ENCODE results near the gene NUP88.

NUP88 gene

DNA sequence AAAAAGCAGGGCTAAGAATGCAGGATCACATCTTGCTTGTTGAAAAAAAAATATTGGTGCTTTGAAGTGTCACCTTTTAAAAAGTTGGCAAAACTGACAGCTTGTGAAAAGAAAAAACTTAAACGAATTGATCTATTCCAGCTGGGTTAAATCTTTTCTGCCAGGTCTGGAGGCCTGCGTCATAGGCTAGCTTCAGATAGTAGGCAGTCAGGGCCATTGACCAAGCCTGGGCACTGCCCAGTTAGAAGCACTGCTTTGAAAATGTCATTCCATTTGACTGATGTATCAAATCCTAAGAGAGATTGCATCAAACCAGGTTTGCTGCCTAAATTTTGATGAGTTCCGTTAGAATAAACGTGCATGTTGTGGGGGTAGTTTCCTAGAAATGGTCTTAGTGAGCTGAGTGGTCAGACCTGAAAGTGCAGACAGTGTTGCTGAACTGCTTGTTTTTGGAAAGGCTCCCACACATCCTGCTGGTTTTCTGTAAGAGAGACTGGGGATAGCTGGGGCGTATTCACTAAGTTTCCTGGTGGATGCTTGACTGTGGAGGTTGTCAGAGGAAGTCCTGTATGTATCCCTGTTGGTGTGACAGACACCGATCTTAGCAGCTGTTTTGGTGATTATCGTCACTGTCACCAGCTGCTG lies 38.8 kb downstream of the NUP88 start:
- TF ChIP-seq, protein P1, sequence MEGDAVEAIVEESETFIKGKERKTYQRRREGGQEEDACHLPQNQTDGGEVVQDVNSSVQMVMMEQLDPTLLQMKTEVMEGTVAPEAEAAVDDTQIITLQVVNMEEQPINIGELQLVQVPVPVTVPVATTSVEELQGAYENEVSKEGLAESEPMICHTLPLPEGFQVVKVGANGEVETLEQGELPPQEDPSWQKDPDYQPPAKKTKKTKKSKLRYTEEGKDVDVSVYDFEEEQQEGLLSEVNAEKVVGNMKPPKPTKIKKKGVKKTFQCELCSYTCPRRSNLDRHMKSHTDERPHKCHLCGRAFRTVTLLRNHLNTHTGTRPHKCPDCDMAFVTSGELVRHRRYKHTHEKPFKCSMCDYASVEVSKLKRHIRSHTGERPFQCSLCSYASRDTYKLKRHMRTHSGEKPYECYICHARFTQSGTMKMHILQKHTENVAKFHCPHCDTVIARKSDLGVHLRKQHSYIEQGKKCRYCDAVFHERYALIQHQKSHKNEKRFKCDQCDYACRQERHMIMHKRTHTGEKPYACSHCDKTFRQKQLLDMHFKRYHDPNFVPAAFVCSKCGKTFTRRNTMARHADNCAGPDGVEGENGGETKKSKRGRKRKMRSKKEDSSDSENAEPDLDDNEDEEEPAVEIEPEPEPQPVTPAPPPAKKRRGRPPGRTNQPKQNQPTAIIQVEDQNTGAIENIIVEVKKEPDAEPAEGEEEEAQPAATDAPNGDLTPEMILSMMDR (IDR thresholded peaks at IDR 0.05), result no peak

- TF ChIP-seq, protein P1 (IDR thresholded peaks at IDR 0.05), result no peak
Measured at GRCh38 chr17:5379351-5380107, 39.9 kb downstream of the NUP88 start.

DNA sequence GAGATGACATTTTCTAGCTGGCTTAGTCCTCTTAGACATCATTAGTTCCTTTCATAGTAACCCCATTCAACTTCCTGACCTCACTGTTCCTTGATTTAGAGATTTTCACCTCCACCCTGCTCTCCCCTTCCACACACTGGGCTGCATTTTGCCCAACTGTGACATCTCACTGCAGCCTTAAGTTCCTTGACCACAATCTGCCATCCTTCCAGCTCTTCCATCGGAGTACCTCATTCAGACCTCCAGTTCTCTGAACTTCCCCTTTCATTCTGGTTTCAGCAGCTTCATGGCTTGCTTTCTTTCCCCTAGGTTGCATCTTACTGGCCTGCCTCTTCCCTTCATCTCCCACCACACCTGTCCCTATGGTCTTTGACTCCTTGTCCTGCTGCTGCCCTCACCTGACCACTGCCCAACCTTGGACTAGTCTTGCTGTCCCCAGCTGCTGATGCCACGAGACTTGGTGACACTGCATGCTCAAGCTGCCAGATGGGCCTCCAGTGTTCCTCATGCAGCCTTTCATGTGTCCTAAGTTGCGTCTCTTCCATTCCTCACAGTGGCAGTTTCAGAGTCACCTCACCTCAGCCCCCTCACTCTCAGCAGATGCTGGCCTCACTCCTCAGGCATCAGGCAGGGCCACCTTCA lies 40.8 kb downstream of the NUP88 start:
- TF ChIP-seq, protein P1 (IDR thresholded peaks at IDR 0.05), result no peak

DNA sequence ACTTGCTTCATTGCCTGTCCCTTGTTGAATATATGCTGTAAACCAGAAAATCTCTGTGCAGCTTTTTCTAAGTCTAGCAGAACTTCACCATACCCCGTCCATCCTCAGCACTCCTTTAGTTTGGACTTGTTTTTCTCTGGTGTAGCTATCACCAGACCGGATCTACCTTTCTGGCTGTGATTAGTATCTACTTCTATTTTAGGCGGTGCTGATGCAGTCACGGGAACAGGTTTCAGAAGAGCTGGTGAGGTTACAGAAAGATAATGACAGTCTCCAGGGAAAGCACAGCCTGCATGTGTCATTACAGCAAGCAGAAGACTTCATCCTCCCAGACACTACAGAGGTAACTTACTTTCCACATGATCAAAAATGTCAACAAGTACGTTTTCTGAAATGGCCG lies 46.4 kb downstream of the NUP88 start:
- TF ChIP-seq, protein P1 (IDR thresholded peaks at IDR 0.05), result no peak

DNA sequence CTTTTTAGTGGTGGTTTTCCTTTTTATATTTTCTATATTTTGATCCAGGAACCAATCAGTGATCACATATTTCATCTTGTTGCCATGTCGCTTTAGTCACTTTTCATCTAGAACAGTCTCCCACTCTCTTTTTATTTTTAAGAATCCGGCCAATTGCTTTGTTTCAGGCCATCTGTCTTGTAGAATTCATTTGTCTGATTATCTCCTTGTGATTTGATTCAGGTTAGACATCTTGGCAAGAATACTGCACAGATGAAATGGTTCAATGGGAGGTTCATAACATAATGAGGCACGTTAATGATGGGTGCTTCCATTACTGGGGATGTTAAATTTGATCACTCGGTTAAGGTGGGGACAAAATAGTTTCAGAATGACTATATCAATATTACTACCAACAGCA lies 49.1 kb downstream of the NUP88 start:
- TF ChIP-seq, protein P1 (IDR thresholded peaks at IDR 0.05), result no peak

GRCh38 chr17:5365831-5366230 lies 53.6 kb downstream of the NUP88 start:
- TF ChIP-seq, protein P1 (IDR thresholded peaks at IDR 0.05), result no peak

- TF ChIP-seq, protein P1 (IDR thresholded peaks at IDR 0.05), result no peak
Measured at GRCh38 chr17:5364696-5365095, 54.8 kb downstream of the NUP88 start.
